ENCODE data around the gene DPPA3.
"Not testable (repeated sequence)": the region's sequence is repeated elsewhere in the genome, so short reads cannot be mapped to it uniquely, and the experiment has no call there.

The DPPA3 gene

DNA sequence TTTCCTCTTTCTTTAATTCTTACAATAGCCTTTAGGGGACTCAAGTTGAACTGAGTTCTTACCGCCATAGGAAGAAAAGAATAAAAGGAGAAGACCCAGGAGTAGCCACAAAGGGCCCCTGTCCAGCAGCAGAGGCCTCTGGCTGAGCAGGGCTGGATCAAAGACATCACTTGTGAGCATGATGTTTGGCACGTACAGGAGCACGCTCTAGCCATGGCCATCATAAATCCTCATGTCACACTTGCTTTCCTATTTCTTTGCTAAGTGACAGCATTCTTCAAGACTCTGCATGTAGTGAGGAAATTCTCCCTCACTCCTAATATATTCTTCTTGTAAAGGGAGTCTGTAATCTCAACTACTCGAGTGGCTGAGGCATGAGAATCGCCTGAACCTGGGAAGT lies 20.3 kb downstream of the DPPA3 start:
- no peak for DNase-seq

DNA sequence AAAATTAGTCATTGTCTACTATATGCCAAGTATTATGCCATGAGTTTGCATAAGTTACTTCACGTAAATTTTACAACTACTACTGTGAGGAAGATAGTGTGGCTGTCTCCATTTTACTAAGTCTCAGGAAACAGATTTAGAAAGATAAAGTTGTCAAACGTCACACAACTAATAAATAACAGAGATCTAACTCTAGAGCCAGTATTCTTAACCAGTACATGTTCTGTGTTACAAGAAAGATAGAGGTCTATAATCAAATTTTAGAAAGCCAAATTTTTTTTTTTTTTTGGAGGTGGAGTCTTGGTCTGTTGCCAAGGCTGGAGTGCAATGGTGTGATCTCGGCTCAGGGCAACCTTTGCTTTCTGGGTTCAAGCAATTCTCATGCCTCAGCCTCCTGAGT lies 21.8 kb downstream of the DPPA3 start:
- DNase-seq = no peak

DNA sequence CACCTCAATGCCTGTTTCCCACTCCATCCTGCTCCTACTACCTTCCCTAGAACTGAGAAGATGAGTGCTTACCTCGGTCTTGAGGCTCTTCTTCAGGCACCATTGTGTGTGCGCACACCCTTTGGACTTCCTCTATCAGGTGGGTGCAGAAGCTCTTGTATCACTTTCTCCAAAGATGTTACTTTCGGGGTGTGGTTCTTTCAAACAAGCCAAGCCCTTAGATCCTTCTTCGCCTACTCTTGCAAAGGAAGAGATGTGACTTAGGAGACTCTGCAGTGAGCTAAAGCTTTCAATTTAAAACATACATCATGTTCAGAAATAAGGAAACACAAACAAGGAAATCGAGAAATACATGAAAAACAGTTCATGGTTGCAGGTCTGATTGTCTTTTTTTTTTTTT lies 36.0 kb downstream of the DPPA3 start, which contains the start of gene CLEC4C:
Gene CLEC4C, minus strand, starts transcription at position 130 of the 400 bp plus-strand sequence. Its CDS starts 27 bp downstream, at position 103.
- no peak for DNase-seq

DNA sequence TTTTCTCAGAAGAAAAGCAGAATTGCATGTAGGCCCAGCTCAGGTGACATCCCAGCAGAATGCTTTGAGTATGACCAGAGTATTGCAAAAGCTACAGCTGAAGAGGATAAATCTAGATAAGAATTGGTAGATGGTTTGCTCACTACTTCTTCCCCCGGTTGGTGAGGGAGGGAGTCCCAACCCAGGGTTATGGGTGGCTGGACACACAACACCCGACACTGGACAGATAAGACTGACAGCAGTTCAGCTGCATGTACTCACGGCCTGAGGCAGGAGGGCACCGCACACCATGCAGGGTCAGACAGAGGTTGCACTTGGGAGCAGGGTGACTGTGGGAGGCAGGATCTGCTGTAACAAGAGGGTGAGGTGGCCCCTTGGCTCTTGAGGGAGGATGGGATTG lies 37.6 kb downstream of the DPPA3 start:
- DNase-seq = no peak

DNA sequence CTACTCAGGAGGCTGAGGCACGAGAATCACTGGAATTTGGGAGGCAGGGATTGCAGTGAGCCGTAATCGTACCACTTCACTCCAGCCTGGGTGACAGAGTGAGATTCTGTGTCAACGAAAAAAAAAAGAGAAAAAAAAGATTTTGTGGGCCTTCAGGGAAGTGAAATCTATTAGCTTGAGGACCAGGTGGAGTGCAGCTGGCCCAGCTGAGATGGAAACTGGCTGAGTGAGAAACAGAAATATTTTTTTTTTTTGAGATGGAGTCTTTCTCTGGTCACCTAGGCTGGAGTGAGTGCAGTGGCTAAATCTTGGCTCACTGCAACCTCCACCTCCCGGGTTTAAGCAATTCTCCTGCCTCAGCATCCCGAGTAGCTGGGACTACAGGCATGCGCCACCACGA lies 38.2 kb downstream of the DPPA3 start:
- no peak for DNase-seq

DNA sequence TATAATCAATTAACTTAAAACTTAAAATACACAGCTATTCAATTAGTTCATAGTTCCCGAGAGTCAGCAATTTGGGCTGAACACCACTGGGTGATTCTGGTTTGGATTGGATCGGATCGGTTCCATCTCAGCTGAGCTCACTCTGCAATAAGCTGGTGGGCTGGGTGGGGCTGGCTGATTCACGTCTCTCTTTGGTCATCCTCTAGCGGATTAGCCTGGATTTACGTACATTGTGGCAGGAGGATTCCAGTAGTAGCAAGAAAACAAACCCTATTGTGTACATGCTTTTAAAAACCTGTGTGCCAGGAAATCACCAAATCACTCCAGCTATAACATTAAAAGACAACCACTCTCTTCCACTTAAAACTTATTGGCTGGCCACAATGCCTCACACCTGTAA lies 39.1 kb downstream of the DPPA3 start:
- DNase-seq = no peak

DNA sequence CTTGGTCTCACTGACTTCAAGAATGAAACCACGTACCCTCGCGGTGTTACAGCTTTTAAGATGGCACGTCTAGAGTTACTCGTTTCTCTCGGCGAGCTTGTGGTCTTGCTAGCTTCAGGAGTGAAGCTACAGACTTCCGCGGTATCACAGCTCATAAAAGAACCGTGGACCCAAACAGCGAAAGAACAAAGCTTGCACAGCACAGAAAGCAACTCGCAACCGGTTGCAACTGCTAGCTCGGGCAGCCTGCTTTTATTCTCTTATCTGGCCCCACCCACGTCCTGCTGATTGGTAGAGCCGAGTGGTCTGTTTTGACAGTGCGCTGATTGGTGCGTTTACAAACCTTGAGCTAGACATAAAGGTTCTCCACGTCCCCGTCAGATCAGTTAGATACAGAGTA lies 40.2 kb downstream of the DPPA3 start:
- DNase-seq = no peak

DNA sequence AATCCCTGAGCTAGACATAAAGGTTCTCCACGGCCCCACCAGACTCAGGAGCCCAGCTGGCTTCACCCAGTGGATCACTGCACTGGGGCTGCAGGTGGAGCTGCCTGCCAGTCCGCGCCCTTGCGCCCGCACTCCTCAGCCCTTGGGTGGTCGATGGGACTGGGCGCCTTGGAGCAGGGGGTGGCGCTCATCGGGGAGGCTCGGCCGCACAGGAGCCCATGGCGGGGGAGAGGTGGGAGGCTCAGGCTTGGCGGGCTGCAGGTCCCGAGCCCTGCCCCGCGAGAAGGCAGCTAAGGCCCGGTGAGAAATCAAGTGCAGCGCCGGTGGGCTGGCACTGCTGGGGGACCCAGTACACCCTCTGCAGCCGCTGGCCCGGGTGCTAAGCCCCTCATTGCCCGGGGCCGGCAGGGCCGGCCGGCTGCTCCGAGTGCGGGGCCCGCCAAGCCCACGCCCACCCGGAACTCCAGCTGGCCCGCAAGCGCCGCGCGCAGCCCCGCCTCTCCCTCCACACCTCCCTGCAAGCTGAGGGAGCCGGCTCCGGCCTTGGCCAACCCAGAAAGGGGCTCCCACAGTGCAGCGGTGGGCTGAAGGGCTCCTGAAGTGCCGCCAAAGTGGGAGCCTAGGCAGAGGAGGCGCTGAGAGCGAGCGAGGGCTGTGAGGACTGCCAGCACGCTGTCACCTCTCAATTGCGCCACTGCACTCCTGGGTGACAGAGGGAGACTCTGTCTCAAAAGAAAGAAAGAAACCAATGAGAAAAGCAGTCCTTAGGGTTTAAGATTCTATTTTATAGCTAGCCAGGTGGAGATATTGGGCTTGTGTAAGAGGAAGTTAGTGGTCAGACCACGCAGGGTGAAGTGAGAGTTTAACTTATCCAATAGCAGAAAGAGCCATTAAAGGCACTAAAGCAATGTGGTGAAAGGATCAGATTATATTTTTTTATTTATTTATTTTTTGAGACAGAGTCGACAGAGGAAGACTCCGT lies 41.0 kb downstream of the DPPA3 start:
- not testable (repeated sequence) for DNase-seq

DNA sequence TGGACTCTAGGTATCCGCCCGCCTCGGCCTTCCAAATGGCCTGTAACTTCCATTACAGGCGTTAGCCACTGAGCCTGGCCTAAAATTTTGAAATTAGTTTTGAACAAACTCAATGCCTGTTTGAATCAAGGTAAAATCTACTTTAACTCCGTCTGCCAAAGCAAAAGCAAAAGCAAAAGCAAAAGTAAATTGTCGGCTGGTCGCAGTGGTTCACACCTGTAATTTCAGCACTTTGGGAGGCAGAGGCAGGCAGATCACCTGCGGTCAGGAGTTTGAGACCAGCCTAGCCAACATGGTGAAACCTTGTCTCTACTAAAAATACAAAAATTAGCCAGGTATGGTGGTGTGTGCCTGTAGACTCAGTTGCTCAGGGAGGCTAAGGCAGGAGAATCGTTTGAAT lies 44.4 kb downstream of the DPPA3 start:
- DNase-seq = not testable (repeated sequence)

DNA sequence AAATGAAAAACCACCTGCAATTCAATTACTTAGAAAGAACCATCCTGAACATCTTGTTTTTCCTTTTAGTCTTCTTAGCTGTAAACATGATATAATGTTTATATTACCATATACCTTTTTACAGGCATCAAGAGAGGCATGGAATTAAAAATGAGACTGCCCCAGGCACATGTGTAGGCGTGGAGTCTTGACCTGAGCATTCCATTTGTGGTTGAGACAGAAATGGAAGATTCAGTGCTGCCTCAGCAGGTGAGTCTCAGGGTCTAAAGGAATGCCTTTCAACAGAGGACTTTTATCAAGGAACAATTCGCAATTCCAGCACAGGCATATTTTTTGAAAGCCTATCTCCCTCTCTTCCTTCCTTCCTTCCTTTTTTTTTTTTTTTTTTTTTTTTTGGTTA lies 45.8 kb downstream of the DPPA3 start:
- no peak for DNase-seq

DNA sequence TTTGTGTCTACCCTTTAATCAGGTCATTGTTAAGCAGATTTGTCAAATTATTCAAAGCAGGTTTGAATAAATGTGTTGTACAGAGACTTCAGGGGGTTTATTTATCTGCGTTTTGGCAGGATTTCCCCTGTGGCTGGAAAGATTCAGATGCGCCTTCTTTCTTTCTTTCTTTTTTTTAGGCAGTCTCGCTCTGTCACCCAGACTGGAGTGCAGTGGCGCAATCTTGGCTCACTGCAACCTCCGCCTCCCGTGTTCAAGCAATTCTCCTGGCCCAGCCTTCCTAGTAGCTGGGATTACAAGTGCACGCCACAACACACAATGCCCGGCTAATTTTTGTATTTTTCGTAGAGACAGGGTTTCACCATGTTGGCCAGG lies 47.5 kb downstream of the DPPA3 start:
- DNase-seq = no peak

All from hippocampal formation (tissue), 2 donors.